ENCODE measurements around the gene ENOX1.
A peak's percentile ranks its signal among the peaks of the same experiment; 100 is the strongest.

The ENOX1 gene

GRCh38 chr13:43306372-43306771 lies 480.4 kb downstream of the ENOX1 start:
- H3K36me3 ChIP-seq, result no peaks in the 10 kb centered on the region
- H3K4me3 ChIP-seq, result no peak overlapping the region
- H3K9me3 ChIP-seq, result no peaks in the 10 kb centered on the region
- TF ChIP-seq CTCF (IDR thresholded peaks at IDR 0.05), result no peak
- no peaks in the 10 kb centered on the region for H3K27me3 ChIP-seq
- intact Hi-C loops (cut with DNase I; ENCODE audit: low total_unique reads), result loop anchor here (10.0 kb wide), 1 partner anchor 498 kb away; no protein-coding TSS in a partner anchor
- peaks cover 0 to 7% (median 3%) of the 10 kb centered on the region in 4 donors for H3K4me1 ChIP-seq
- no peak overlapping the region for H3K27ac ChIP-seq
- DNase-seq, result no peak

GRCh38 chr13:43305416-43305815 lies 481.4 kb downstream of the ENOX1 start:
- intact Hi-C loops (cut with DNase I; ENCODE audit: low total_unique reads), result loop anchor here (10.0 kb wide), 1 partner anchor 499 kb away; no protein-coding TSS in a partner anchor
- no peak for TF ChIP-seq CTCF (IDR thresholded peaks at IDR 0.05)
- DNase-seq, result no peak
- peaks cover 0 to 7% (median 3%) of the 10 kb centered on the region in 4 donors for H3K4me1 ChIP-seq
- H3K36me3 ChIP-seq, result no peaks in the 10 kb centered on the region
- no peaks in the 10 kb centered on the region for H3K27me3 ChIP-seq
- no peak overlapping the region for H3K27ac ChIP-seq
- no peak overlapping the region for H3K4me3 ChIP-seq
- no peaks in the 10 kb centered on the region for H3K9me3 ChIP-seq

- intact Hi-C loops (cut with DNase I; ENCODE audit: low total_unique reads), result loop anchor here (10.0 kb wide), 1 partner anchor 500 kb away; no protein-coding TSS in a partner anchor
- Histone ChIP-seq H3K27me3 (no peaks in the 10 kb centered on the region), H3K4me1 (peaks cover 0 to 7% (median 3%) of the 10 kb centered on the region in 4 donors), H3K9me3 (no peaks in the 10 kb centered on the region), H3K4me3 (no peak overlapping the region), H3K36me3 (no peaks in the 10 kb centered on the region), H3K27ac (no peak overlapping the region)
- TF ChIP-seq CTCF (IDR thresholded peaks at IDR 0.05), result no peak
- no peak for DNase-seq
Observed at GRCh38 chr13:43304945-43305344, 481.8 kb downstream of the ENOX1 start.

GRCh38 chr13:43304449-43304848 lies 482.3 kb downstream of the ENOX1 start:
- intact Hi-C loops (cut with DNase I; ENCODE audit: low total_unique reads), result loop anchor here (10.0 kb wide), 1 partner anchor 500 kb away; no protein-coding TSS in a partner anchor
- TF ChIP-seq CTCF (IDR thresholded peaks at IDR 0.05), result no peak
- no peaks in the 10 kb centered on the region for H3K9me3 ChIP-seq
- no peaks in the 10 kb centered on the region for H3K27me3 ChIP-seq
- H3K4me1 ChIP-seq, result peaks cover 0 to 7% (median 3%) of the 10 kb centered on the region in 4 donors
- DNase-seq, result no peak
- no peak overlapping the region for H3K4me3 ChIP-seq
- no peak overlapping the region for H3K27ac ChIP-seq
- no peaks in the 10 kb centered on the region for H3K36me3 ChIP-seq

GRCh38 chr13:43303033-43303729 lies 483.6 kb downstream of the ENOX1 start:
- Histone ChIP-seq H3K27ac (no peak overlapping the region), H3K4me1 (peaks cover 0 to 7% (median 3%) of the 10 kb centered on the region in 4 donors)

More at GRCh38 chr13:43303033-43303729, 483.6 kb downstream of the ENOX1 start:
- intact Hi-C loops (cut with DNase I; ENCODE audit: low total_unique reads), result loop anchor here (10.0 kb wide), 1 partner anchor 502 kb away; no protein-coding TSS in a partner anchor
- H3K27me3 ChIP-seq, result no peaks in the 10 kb centered on the region
- no peaks in the 10 kb centered on the region for H3K36me3 ChIP-seq
- no peak overlapping the region for H3K4me3 ChIP-seq
- DNase-seq, result peak; percentile 34 to 70
- no peaks in the 10 kb centered on the region for H3K9me3 ChIP-seq
- TF ChIP-seq CTCF (IDR thresholded peaks at IDR 0.05), result peak; percentile 56 to 58

All from tibial artery (tissue), 4 donors.